GM23248 (cell line): Measurements from ENCODE around the gene KCNMA1.

ENCODE experiments used
- EZH2 ChIP-seq: fragments of 200-600 bp; sonication (generic); IDR thresholded peaks from 2 replicates; pipeline ENCODE4 v1.6.1; 2018; ENCODE audit warnings: antibody characterized with exemption, mild to moderate bottlenecking; ENCODE audit not compliant: insufficient read depth, poor library complexity, severe bottlenecking
- EZH2phosphoT487 ChIP-seq: fragments of 200-600 bp; sonication (generic); IDR thresholded peaks from 2 replicates; pipeline ENCODE4 v1.6.1; 2018; ENCODE audit warnings: antibody characterized with exemption, moderate library complexity, mild to moderate bottlenecking, low read depth; ENCODE audit not compliant: insufficient read depth

- no peak for TF ChIP-seq EZH2
- no peak for TF ChIP-seq EZH2phosphoT487
Measured at GRCh38 chr10:76945166-76945565, 692.4 kb downstream of the KCNMA1 start.
